ENCODE data around the gene KLHL14.

The KLHL14 gene

DNA sequence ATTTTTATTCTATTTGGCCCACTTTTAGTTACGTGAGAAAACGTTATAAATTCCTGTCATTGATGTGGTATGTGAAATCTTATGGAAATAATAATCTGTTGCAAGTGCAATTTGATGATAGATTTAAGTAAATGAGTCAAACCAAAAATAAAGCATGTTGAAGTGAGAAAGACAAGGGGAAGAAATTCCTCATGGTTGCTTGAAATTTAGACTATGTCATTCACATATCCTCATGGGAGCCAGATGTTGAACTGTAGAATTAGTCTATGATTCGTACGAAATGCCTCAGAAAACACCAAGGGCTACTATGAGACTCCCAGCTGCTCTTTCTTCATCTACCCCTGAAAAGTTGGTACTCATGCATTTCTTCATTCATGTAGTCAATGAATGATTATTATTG, 55.7 kb downstream of the KLHL14 start:
- no peaks in the 10 kb centered on the region for H3K9me3 ChIP-seq (ENCODE audit: control insufficient read depth, insufficient read depth, low read length)
- no peaks in the 10 kb centered on the region for H3K4me1 ChIP-seq (ENCODE audit: control insufficient read depth, insufficient read depth, low read length)
- 100% methylated on average over 2 of the region's 4 CpGs for WGBS (ENCODE audit: insufficient coverage, insufficient read length)
- H3K36me3 ChIP-seq (ENCODE audit: control insufficient read depth, insufficient read depth, low read length), result no peaks in the 10 kb centered on the region
- no peaks in the 10 kb centered on the region for H3K27me3 ChIP-seq (ENCODE audit: control insufficient read depth, insufficient read depth, low read length)
- no peak overlapping the region for H3K4me3 ChIP-seq (ENCODE audit: low read length)
- H3K27ac ChIP-seq (ENCODE audit: low read length), result no peak overlapping the region
- DNase-seq (ENCODE audit: low read depth, low spot score), result no peak

DNA sequence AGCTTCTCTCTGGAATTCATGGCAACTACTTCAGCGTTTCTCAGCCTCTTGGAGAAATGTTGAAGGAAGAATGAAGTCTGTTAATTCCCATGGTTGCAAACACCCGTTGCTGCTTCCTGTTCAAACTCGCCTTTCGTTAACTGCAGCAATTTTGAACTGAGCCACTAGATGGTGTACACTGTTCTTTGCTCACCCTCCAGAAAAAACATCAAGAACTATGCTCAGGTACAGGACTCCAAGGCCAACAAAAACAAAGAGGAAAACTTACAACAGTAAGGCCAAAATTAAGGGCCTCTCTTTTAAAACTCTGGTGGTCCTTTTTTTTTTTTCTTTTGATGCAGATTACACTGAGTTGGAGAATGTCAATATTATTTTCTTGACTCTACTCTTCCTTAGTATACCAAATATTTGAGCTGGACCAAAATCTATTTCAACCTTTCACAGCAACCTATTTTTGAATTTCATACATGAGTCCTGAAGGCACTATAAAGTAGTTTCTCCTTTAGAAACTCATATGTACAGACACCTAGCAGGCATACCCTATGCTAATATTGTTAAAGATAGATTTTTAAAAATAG, 58.2 kb downstream of the KLHL14 start:
- Histone ChIP-seq H3K4me3 (ENCODE audit: low read length) (no peak overlapping the region), H3K9me3 (ENCODE audit: control insufficient read depth, insufficient read depth, low read length) (no peaks in the 10 kb centered on the region), H3K27me3 (ENCODE audit: control insufficient read depth, insufficient read depth, low read length) (no peaks in the 10 kb centered on the region), H3K36me3 (ENCODE audit: control insufficient read depth, insufficient read depth, low read length) (no peaks in the 10 kb centered on the region), H3K27ac (ENCODE audit: low read length) (no peak overlapping the region), H3K4me1 (ENCODE audit: control insufficient read depth, insufficient read depth, low read length) (no peaks in the 10 kb centered on the region)
- WGBS (ENCODE audit: insufficient coverage, insufficient read length), result no CpG with 5 or more reads among the region's 4 CpGs
- DNase-seq (ENCODE audit: low read depth, low spot score), result peak; percentile 57

DNA sequence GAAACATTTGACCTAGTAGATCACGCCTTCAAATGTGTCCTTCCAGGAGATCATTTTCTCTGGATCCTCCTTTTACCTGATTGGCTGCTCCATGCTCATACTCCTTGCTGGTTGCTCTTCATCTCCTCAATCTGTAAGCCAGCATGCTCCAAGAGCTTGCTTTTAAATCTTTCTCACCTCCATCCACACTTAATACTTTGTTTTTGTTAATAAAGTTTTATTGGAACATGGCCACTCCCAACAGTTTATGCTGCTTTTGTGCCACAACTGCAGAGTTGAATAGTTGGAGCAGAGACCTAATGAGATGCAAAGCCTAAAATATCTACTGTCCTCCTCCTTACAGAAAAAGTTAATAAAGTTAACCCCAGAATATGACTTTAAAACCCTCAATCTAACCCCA, 60.0 kb downstream of the KLHL14 start:
- no peak for DNase-seq (ENCODE audit: low read depth, low spot score)
- WGBS (ENCODE audit: insufficient coverage, insufficient read length), result no CpG with 5 or more reads among the region's 1 CpG
- Histone ChIP-seq H3K27me3 (ENCODE audit: control insufficient read depth, insufficient read depth, low read length) (no peaks in the 10 kb centered on the region), H3K4me1 (ENCODE audit: control insufficient read depth, insufficient read depth, low read length) (no peaks in the 10 kb centered on the region), H3K27ac (ENCODE audit: low read length) (no peak overlapping the region), H3K4me3 (ENCODE audit: low read length) (no peak overlapping the region), H3K36me3 (ENCODE audit: control insufficient read depth, insufficient read depth, low read length) (no peaks in the 10 kb centered on the region), H3K9me3 (ENCODE audit: control insufficient read depth, insufficient read depth, low read length) (no peaks in the 10 kb centered on the region)

DNA sequence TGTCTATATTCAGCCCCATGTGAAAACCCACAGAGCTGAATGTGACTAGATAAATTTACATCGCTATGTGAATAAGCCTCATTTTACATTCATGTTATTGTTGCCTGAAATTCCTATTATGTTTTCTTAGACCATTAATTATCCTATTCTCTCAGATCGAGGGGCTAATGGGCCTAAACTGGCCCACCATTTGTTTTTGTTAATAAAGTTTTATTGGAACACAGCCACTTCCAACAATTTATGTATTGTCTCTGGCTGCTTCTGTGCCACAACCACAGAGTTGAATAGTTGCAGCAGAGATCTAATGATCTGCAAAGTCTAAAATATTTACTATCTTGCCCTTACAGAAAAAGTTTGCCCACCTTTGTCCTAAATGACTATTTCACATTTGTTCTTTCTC, 61.0 kb downstream of the KLHL14 start:
- Histone ChIP-seq H3K27me3 (ENCODE audit: control insufficient read depth, insufficient read depth, low read length) (no peaks in the 10 kb centered on the region), H3K27ac (ENCODE audit: low read length) (no peak overlapping the region), H3K9me3 (ENCODE audit: control insufficient read depth, insufficient read depth, low read length) (no peaks in the 10 kb centered on the region)

DNA sequence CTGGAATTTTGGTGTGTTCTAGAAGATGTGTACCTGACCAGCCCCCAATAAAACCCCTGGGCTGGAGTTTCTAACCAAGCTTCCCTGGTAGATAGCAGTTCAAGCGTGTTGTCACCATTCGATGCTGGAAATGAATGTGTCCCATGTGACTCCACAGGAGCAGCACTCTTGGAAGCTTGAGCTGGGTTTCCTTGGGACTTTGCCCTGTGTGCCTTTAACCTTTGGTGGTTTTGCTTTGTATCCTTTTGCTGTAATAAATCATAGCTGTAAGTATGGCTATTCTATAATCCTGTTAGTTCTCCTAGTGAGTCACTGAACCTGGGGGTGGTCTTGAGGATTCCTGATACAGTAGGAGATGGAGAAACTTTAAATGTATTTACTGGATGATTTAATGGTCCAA, 65.2 kb downstream of the KLHL14 start:
- no peak overlapping the region for H3K27ac ChIP-seq (ENCODE audit: low read length)
- H3K4me3 ChIP-seq (ENCODE audit: low read length), result no peak overlapping the region
- no peaks in the 10 kb centered on the region for H3K9me3 ChIP-seq (ENCODE audit: control insufficient read depth, insufficient read depth, low read length)
- DNase-seq (ENCODE audit: low read depth, low spot score), result no peak
- H3K36me3 ChIP-seq (ENCODE audit: control insufficient read depth, insufficient read depth, low read length), result no peaks in the 10 kb centered on the region
- H3K4me1 ChIP-seq (ENCODE audit: control insufficient read depth, insufficient read depth, low read length), result no peaks in the 10 kb centered on the region
- WGBS (ENCODE audit: insufficient coverage, insufficient read length), result no CpG with 5 or more reads among the region's 2 CpGs
- H3K27me3 ChIP-seq (ENCODE audit: control insufficient read depth, insufficient read depth, low read length), result no peaks in the 10 kb centered on the region

More for the DNA sequence above, 61.0 kb downstream of the KLHL14 start:
- DNase-seq (ENCODE audit: low read depth, low spot score), result no peak
- WGBS (ENCODE audit: insufficient coverage, insufficient read length), result no CpG with 5 or more reads among the region's 2 CpGs
- H3K4me3 ChIP-seq (ENCODE audit: low read length), result no peak overlapping the region
- no peaks in the 10 kb centered on the region for H3K4me1 ChIP-seq (ENCODE audit: control insufficient read depth, insufficient read depth, low read length)
- H3K36me3 ChIP-seq (ENCODE audit: control insufficient read depth, insufficient read depth, low read length), result no peaks in the 10 kb centered on the region

DNA sequence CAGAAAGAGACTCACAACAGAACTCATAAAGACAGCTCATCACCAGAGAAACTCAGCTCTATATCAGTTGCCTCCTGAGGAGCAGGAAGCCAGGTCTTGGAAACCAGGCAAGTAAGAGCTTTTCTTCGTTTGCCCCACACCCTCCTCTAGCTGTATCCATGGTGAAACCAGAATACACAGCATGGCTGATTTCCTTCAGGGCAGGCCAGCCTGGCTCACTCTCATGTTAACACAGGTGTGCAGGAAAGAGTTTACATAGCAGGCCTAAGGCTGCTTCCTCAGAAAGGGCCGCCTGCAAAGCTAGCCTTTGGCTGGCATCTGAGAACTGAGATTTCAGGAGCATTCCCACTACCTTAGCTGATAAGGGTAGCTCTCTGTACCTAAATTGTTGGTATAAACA, 65.7 kb downstream of the KLHL14 start:
- WGBS (ENCODE audit: insufficient coverage, insufficient read length), result no CpG with 5 or more reads among the region's 2 CpGs
- no peaks in the 10 kb centered on the region for H3K36me3 ChIP-seq (ENCODE audit: control insufficient read depth, insufficient read depth, low read length)
- no peak for DNase-seq (ENCODE audit: low read depth, low spot score)

DNA sequence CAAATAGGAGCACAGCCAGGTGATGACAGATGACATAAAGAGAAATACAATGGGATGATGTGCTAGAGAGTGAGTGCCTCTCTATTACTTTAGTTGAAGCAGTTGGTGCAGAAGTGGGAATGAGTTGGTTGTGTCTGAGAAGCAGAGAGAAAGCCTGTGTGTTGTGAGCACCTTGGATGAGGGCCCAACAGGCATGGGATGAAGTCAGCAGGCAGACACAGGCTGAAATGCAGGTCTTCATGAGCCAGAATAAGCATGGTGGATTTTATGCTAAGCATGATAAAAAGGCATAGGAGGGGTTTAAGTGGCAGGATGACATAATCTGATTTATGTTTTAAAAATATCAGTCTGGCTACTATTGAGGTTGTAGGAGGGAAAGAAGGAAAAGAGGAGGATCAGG, 71.5 kb downstream of the KLHL14 start:
- Histone ChIP-seq H3K27me3 (ENCODE audit: control insufficient read depth, insufficient read depth, low read length) (no peaks in the 10 kb centered on the region), H3K4me3 (ENCODE audit: low read length) (no peak overlapping the region), H3K27ac (ENCODE audit: low read length) (no peak overlapping the region), H3K9me3 (ENCODE audit: control insufficient read depth, insufficient read depth, low read length) (no peaks in the 10 kb centered on the region), H3K4me1 (ENCODE audit: control insufficient read depth, insufficient read depth, low read length) (peaks cover 4% of the 10 kb centered on the region; the same call in 1 of the 2 replicates), H3K36me3 (ENCODE audit: control insufficient read depth, insufficient read depth, low read length) (no peaks in the 10 kb centered on the region)
- DNase-seq (ENCODE audit: low read depth, low spot score), result no peak

More for the DNA sequence above, 65.7 kb downstream of the KLHL14 start:
- Histone ChIP-seq H3K9me3 (ENCODE audit: control insufficient read depth, insufficient read depth, low read length) (no peaks in the 10 kb centered on the region), H3K4me1 (ENCODE audit: control insufficient read depth, insufficient read depth, low read length) (no peaks in the 10 kb centered on the region), H3K4me3 (ENCODE audit: low read length) (no peak overlapping the region), H3K27me3 (ENCODE audit: control insufficient read depth, insufficient read depth, low read length) (no peaks in the 10 kb centered on the region), H3K27ac (ENCODE audit: low read length) (no peak overlapping the region)

DNA sequence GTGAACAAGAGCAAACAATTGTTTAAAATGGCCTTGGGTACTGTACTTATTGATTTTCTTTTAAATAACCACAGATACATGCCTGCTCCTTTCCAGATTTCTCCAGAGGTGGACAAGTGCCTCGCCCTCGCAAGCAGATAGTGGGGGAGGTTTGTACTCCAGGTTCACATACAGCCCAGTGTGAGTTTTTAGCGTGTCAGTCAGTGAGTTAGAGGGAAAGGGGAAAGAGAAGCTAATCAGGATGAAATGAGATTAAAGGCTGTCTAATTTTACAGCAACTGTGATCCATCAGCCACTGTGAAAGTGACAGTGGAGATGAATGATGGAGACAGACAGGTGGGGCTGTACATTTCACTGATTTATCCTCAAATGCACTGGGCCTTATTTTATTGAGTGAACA, 74.7 kb downstream of the KLHL14 start:
- no CpG with 5 or more reads among the region's 3 CpGs for WGBS (ENCODE audit: insufficient coverage, insufficient read length)
- peaks cover 4% of the 10 kb centered on the region; the same call in 1 of the 2 replicates for H3K4me1 ChIP-seq (ENCODE audit: control insufficient read depth, insufficient read depth, low read length)

DNA sequence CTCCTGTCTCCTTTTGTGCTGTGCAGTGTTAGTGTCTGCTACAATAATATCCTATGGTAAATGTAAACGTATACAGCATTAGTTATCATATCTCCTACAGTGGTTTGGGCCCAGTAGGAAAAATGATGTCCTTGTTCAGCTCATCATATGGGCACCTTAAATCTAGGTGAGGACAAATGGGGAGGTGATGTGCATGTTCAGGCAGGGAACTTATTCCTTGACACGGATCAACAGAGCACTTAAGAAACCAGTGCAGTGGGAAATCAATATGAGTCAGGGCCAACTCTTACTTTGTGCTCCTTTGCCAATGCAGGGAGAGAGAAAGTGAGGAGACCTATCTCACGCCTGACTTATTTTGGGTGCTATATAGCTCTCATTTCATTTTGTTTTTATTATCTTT, 76.4 kb downstream of the KLHL14 start:
- WGBS (ENCODE audit: insufficient coverage, insufficient read length), result no CpG with 5 or more reads among the region's 3 CpGs
- peaks cover 4% of the 10 kb centered on the region; the same call in 1 of the 2 replicates for H3K4me1 ChIP-seq (ENCODE audit: control insufficient read depth, insufficient read depth, low read length)
- no peaks in the 10 kb centered on the region for H3K36me3 ChIP-seq (ENCODE audit: control insufficient read depth, insufficient read depth, low read length)
- H3K27ac ChIP-seq (ENCODE audit: low read length), result no peak overlapping the region
- H3K27me3 ChIP-seq (ENCODE audit: control insufficient read depth, insufficient read depth, low read length), result no peaks in the 10 kb centered on the region
- no peaks in the 10 kb centered on the region for H3K9me3 ChIP-seq (ENCODE audit: control insufficient read depth, insufficient read depth, low read length)
- H3K4me3 ChIP-seq (ENCODE audit: low read length), result no peak overlapping the region
- no peak for DNase-seq (ENCODE audit: low read depth, low spot score)

More for the DNA sequence above, 74.7 kb downstream of the KLHL14 start:
- H3K27ac ChIP-seq (ENCODE audit: low read length), result no peak overlapping the region
- H3K36me3 ChIP-seq (ENCODE audit: control insufficient read depth, insufficient read depth, low read length), result no peaks in the 10 kb centered on the region
- DNase-seq (ENCODE audit: low read depth, low spot score), result no peak
- H3K27me3 ChIP-seq (ENCODE audit: control insufficient read depth, insufficient read depth, low read length), result no peaks in the 10 kb centered on the region
- no peaks in the 10 kb centered on the region for H3K9me3 ChIP-seq (ENCODE audit: control insufficient read depth, insufficient read depth, low read length)
- no peak overlapping the region for H3K4me3 ChIP-seq (ENCODE audit: low read length)

DNA sequence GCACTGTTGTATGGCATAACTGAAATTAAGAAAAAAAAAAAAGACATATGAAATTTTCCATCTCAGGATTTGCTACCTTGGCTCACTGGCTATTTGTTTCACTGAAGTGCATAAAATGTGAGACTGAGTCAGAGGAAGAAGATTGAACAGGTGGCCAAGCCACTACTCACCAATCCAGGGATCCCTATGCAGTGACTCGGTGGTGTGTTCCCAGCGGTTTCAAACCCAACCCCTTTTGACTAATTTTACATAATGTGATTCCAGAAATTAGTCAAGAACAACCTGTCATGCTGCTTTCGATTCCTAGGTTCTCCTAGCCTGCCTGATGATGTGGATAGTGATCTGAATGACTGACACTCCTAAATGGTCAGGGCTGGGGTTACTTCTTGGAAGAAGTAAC, 77.3 kb downstream of the KLHL14 start:
- H3K9me3 ChIP-seq (ENCODE audit: control insufficient read depth, insufficient read depth, low read length), result no peaks in the 10 kb centered on the region
- H3K27ac ChIP-seq (ENCODE audit: low read length), result no peak overlapping the region
- H3K36me3 ChIP-seq (ENCODE audit: control insufficient read depth, insufficient read depth, low read length), result no peaks in the 10 kb centered on the region
- no peak overlapping the region for H3K4me3 ChIP-seq (ENCODE audit: low read length)
- WGBS (ENCODE audit: insufficient coverage, insufficient read length), result no CpG with 5 or more reads among the region's 3 CpGs
- H3K27me3 ChIP-seq (ENCODE audit: control insufficient read depth, insufficient read depth, low read length), result no peaks in the 10 kb centered on the region
- peaks cover 4% of the 10 kb centered on the region; the same call in 1 of the 2 replicates for H3K4me1 ChIP-seq (ENCODE audit: control insufficient read depth, insufficient read depth, low read length)
- no peak for DNase-seq (ENCODE audit: low read depth, low spot score)

DNA sequence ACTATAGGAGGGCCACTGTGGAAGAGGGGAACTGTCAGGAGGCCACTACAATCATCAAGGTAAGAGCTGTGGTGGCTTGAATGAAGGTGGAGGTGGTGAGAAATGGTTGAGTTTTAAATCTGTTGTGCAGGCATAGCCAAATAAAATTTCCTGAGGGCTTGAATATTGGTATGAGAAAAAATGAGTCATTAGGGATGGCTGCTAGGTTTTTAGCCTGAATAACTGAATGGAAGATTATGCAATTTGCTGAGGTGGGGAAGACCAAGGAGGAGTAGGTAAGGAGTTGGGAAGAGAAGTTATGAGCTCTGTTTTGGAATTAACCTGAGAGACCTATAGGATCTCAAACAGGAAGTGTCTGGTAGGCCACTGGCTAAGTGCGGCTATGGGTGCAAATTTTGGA, 84.0 kb downstream of the KLHL14 start:
- no peaks in the 10 kb centered on the region for H3K4me1 ChIP-seq (ENCODE audit: control insufficient read depth, insufficient read depth, low read length)
- H3K4me3 ChIP-seq (ENCODE audit: low read length), result no peak overlapping the region
- no peak for DNase-seq (ENCODE audit: low read depth, low spot score)
- no peak overlapping the region for H3K27ac ChIP-seq (ENCODE audit: low read length)
- H3K27me3 ChIP-seq (ENCODE audit: control insufficient read depth, insufficient read depth, low read length), result no peaks in the 10 kb centered on the region
- WGBS (ENCODE audit: insufficient coverage, insufficient read length), result no CpG with 5 or more reads among the region's 1 CpG
- no peaks in the 10 kb centered on the region for H3K36me3 ChIP-seq (ENCODE audit: control insufficient read depth, insufficient read depth, low read length)
- H3K9me3 ChIP-seq (ENCODE audit: control insufficient read depth, insufficient read depth, low read length), result no peaks in the 10 kb centered on the region

All from iPS DF 6.9 (cell line).